ENCODE results near the gene MRPS26.
"Not testable (repeated sequence)": the region's sequence is repeated elsewhere in the genome, so short reads cannot be mapped to it uniquely, and the experiment has no call there.

MRPS26 gene

GRCh38 chr20:3072530-3073250 lies 26.8 kb downstream of the MRPS26 start:
- DNase-seq (ENCODE audit: low read depth in 2 of 2, low spot score in 1 of 2) = no peak

DNA sequence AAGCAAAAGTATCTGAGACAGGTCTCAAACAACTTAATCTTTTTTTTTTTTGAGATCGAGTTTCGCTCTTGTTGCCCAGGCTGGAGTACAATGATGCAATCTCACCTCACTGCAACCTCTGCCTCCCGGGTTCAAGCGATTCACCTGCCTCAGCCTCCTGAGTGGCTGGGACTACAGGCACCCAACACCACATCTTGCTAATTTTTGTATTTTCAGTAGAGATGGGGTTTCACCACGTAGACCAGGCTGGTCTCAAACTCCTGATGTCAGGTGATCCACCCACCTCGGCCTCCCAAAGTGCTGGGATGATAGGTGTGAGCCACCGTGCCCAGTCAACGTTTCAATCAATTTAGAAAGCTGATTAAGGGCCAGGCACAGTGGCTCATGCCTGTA lies 27.4 kb downstream of the MRPS26 start:
- DNase-seq (ENCODE audit: low read depth in 2 of 2, low spot score in 1 of 2) = not testable (repeated sequence)

- DNase-seq (ENCODE audit: low read depth in 2 of 2, low spot score in 1 of 2) = no peak
Measured at GRCh38 chr20:3074812-3075211, 29.0 kb downstream of the MRPS26 start.

GRCh38 chr20:3075315-3075714 lies 29.5 kb downstream of the MRPS26 start:
- not testable (repeated sequence) for DNase-seq (ENCODE audit: low read depth in 2 of 2, low spot score in 1 of 2)

DNA sequence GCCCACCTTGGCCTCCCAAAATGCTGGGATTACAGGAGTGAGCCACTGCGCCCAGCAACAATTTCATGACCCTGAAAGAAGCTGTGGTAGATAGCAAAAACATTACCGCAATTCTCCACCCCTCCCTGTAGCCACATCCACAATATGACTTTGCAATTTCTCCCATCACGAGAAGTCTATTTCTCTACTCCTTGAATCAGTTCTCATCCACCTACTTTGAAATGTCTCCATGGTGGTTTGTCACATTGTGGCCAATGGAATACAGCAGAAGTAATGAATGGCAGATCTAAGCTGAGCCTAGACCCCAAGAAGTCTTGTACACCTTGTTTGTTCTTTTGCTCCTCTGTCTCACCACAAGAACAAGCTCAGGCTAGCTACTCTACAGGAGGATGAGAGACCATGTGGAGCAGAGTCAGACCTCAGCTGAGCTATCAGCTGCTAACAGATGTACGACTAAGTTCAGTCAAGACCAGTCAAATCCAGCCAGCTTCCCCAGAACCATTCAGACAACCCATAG lies 31.8 kb downstream of the MRPS26 start:
- no peak for DNase-seq (ENCODE audit: low read depth in 2 of 2, low spot score in 1 of 2)

- DNase-seq (ENCODE audit: low read depth in 2 of 2, low spot score in 1 of 2) = no peak
Measured at GRCh38 chr20:3080939-3081388, 35.1 kb downstream of the MRPS26 start.

DNA sequence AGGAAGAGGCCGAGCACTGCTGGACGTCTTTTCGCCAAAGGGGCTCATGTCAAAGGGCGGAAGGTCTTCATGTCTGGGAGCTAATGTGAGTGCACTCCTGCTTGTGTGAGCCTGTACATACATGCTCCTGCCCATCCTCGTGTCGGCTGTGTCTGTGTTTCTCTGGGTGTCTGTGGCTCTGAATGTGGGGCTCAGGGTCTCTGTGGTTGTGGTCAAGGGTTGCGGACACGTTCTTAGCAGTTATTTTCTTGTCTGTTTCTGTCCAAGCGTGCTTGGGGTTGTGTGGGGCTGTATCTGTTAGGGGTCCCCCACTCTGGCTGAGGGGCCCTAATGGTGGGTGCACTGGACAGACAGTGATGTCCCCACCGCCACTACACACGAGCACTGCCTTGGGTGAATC lies 35.8 kb downstream of the MRPS26 start:
- DNase-seq (ENCODE audit: low read depth in 2 of 2, low spot score in 1 of 2) = no peak

DNA sequence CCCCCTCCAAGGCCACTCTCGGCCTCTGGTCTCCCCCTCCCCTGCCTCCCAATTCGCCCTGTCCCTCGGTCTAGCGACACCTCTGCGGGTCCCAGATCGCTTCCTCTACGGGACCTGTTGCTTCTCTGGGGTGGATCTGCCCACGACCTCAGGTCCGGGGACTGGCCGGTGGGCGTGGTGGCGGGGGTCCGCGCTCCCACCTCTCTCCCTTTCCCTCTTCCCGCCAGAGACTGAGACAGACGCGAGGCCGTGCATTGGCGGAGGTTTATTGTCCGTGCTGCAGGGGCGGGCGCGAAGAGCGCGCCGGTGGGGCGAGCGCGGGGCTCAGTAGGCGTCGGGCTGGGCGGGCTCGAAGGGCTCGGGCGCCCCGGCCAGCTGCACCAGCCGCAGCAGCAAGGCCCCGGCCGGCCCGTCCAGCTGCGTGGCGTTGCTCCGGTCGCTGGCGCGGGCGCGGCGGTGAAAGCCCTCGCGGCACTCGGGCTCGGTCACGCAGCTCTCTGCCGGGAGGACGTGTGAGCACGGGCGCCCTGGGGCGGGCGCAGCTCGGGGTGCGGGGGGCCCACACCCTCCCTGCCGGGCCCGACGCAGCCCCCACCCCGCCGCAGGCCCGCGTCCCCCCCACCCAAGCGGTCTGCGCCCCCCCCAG lies 36.6 kb downstream of the MRPS26 start:
- DNase-seq (ENCODE audit: low read depth in 2 of 2, low spot score in 1 of 2) = no peak

GRCh38 chr20:3082955-3083952 lies 37.4 kb downstream of the MRPS26 start:
- no peak for DNase-seq (ENCODE audit: low read depth in 2 of 2, low spot score in 1 of 2)

- no peak for DNase-seq (ENCODE audit: low read depth in 2 of 2, low spot score in 1 of 2)
Measured at GRCh38 chr20:3084283-3084985, 38.6 kb downstream of the MRPS26 start, which contains the start of gene AVP. TSS of gene AVP (minus strand) at chr20:3084724. CDS start at chr20:3084674, 50 bp downstream.

DNA sequence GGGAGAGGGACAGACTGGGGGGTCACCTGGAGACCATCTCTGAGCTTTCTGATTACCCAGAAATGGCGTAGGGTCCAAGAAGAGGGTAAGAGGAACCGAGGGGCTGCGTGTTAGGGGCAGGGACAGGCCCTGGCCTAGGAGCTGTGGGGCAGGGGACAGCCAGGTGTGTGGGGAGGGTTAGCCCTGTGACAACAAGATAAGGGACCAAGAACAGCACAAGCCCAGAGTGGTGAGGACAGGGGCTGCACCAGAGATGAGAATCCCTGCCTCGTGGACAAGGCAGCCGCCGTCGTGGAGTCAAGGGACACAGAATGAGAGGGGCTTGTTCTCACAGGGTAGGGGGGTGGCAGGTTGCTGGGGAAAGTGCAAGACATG lies 39.1 kb downstream of the MRPS26 start:
- DNase-seq (ENCODE audit: low read depth in 2 of 2, low spot score in 1 of 2) = no peak

DNA sequence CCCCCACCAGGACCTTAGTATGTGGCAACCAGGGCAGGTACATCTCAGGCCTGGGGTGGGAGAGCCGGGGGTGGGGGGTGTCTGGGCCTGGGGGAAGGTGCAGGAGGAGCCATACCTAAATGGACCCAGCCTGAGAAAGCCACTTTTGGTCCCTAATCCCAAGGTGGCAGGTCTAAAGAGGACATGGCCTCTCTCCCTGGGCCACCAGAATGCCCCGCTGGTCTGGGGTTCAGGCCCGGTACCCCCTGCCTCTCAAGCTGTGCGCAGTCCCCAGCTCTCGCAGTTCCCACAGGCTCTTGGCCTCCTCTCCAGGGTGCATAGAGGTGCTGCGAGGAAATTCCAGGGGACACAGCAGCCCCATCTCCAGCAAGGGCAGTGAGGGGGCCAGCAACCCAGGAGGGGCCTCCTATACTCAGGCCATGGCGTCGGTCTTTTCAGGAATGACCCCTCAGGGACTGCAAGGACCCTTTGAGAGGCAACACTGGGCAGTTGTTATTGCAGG lies 39.8 kb downstream of the MRPS26 start:
- no peak for DNase-seq (ENCODE audit: low read depth in 2 of 2, low spot score in 1 of 2)

DNA sequence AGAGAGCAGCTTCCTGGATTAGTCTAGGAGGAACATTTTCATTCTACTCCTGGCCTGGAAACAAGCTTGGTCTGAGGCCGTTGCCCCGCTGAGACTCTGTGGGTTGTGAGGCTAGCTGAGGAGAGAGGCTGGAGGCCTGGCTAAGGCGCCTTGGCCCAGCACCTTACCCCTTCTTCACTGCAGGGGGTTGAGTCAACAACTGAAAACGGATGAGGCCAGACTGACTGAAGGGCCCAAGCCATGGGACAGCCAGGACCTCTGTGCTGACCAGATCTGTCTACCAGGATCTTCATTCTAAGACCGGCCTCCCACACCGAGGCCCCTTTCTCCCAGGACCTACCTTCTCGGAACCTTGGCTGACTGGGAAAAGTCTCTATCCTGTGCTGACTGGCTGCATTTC lies 42.2 kb downstream of the MRPS26 start:
- DNase-seq (ENCODE audit: low read depth in 2 of 2, low spot score in 1 of 2) = no peak

- no peak for DNase-seq (ENCODE audit: low read depth in 2 of 2, low spot score in 1 of 2)
Measured at GRCh38 chr20:3090565-3090964, 44.7 kb downstream of the MRPS26 start.

DNA sequence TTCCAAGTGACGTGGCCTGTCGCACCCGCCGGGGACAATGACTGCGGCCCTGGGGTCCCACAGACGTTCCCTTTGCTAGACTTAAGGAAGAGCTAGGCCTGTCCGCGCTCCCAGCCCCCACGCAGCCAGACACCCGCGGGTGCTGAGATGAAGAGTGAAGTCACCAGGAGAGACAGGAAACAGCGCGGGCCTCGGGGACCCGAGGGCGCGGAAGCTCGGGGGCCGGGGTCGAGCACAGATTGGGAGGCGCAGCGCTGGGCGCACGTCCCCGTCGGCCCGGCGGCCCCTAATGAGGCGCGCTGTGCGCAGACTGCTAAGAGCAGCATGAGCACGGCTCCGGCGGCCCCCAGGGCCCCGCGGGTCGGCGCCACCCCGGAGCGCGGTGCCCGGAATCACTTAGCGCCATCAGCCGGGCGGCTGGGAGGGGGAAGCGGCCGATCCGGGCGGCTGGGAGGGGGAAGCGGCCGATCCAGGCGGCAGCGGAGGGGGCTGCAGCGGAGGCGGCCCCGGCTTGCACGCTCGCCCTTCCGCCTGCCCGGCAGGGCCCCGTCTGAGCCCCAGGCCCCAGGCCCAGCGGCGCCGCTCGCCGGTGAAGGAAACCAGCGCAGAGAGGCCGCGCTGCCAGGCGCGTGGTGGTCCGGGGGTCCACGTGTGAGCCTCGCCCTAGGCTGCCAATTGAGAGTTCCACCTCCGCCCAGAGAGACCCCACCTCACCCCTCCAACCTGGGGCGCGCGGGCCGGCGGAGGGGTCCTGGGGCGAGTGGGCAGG lies 46.9 kb downstream of the MRPS26 start:
- DNase-seq (ENCODE audit: low read depth in 2 of 2, low spot score in 1 of 2) = no peak

- DNase-seq (ENCODE audit: low read depth in 2 of 2, low spot score in 1 of 2) = no peak
Measured at GRCh38 chr20:3093861-3094361, 48.1 kb downstream of the MRPS26 start.

DNA sequence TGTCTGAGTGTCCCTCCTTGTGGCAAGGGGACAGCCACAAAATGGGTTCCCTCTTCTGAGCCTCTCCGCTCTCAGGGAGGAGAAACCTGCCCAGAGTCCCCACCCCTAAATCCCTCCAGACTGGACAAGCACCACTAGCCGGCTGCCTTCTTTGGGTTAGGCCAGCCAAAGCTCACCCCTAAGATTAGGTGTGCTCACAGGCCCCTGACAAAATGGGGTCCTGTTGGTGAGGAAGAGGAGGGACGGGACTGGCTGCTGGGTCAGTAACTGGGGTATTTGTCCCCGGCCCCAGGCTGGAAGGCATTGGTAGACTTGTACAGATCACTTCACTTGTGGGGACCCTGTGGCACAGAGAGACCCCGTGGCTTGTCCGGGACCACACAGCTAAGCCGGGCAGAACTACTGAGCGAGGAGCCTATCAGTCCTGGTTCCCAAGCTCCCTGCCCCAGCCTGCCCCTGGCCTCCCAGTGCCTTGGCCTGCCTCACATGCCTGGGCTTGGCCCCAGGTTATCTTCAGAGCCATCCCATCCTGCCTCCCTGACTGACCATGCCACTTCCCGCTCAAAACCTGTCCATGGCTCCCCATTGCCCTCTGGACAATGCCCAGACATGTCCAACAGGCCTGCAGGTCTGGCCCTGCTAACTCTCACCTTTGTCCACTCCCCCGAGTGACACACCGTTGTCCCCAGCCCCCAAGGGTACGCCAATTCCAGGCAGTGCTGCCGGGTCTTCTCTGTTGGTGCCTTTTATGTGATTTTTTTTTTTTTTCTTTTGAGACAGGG lies 49.2 kb downstream of the MRPS26 start:
- no peak for DNase-seq (ENCODE audit: low read depth in 2 of 2, low spot score in 1 of 2)

All from stimulated activated CD8-positive, alpha-beta memory T cell treated with anti-CD3 and anti-CD28 coated beads, Interleukin-4, amount 100 ng/mL, for 1 hour (primary cell).